DMS79 treated with DMSO at 0.1 percent for 48 hours (cell line): ENCODE data around the gene LRP2.
"Not testable (repeated sequence)": the region's sequence is repeated elsewhere in the genome, so short reads cannot be mapped to it uniquely, and the experiment has no call there.

ENCODE experiments used
- DNase-seq: peaks from one replicate; lab custom pipeline; 2025; lab: John Stamatoyannopoulos, UW

The LRP2 gene

DNA sequence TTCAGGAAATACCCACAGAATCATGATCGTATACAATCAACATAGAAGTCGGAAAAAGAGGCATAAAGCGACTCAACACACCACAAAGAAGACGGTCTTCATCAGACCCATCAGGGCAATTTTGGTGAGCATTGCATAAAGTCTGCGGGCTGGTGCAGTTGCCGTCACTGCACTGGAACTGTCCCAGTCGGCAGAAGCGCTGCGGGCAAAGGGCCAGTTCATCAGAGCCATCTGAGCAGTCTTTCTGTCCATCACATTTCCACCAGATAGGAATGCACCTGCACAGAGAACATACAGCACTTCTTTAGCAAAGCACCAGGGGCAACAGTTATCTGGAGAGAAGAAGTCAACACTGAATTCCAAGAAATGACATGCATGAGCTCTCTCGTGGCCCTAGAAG lies 187.2 kb downstream of the LRP2 start:
- no peak for DNase-seq

DNA sequence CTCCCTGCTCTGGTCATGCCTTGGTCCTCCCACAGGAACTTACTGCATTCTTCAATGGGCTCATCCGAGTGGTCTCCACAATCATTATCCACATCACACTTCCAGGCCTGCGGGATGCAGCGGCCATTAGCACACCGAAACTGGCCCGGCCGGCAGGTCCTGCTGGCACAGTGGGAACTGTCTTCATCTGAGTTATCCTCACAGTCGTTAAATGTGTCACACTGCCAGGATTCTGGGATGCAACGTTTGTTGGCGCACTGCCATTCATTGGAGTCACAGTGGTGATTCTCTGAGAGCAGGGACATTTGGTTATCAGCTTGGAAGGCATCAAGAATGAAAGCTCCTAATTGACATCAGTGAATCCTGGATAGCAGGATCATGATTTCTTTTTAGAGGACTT lies 188.5 kb downstream of the LRP2 start:
- peak; percentile 12 for DNase-seq

DNA sequence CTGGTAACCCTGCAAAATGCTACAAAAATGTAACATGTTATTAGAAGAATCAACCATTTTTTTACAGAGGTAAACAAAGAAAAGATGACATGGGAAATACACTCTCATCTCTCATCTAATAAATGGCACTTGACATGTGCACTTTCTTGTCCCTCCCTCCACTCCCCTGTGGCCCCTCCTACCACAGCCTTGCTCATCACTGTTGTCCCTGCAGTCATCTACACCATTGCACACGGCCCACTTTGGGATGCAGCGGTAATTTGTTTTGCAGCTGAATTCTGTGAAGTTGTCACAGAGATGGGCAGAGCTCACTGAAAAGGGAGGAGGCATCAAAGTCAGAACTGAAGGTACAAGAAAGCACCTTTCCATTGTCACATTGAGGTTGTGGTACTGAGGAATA lies 189.4 kb downstream of the LRP2 start:
- no peak for DNase-seq

DNA sequence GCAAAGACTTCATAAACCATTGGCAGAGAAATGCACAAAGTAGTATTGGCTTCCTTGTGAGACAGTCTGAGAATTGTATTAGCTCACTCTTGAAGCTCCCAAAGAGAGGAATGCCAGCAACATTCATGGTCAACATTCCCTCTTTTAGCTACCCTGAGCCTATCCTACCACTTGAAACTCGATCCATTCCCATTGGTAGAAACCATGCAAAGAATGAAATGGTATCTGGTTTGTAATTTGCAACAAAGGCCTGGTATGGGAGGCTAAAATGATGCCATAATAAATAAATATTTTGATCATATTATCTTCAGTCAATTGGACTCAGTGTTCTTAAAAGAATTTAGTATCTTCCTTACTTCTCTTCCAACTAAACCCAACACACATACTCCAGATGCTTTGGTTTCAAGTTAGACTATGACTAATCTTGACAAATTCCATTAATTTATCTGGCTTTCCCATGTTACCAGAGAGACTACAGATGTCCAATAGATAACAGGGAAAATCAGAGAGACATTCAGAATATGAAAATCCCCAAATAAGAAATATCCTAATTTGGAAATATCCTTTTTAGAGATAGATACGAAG lies 190.1 kb downstream of the LRP2 start:
- DNase-seq = no peak

DNA sequence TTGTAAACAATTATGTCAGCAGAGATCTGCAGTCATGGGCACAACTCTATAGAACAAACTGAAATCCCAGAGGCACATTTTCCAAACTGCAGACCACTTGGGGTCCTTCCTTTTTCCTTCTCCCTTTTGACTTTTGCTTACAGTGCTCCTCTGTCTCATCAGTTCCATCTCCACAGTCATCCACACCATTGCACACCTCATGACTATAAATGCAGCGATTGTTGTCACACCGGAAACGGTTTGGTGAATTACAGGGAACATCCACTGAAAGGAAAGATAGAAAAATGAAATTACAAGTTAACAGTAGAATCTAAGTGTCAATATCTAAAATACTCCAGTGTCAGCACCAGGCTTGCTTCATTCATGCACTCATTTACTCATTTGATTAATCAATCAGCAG lies 196.5 kb downstream of the LRP2 start:
- no peak for DNase-seq

DNA sequence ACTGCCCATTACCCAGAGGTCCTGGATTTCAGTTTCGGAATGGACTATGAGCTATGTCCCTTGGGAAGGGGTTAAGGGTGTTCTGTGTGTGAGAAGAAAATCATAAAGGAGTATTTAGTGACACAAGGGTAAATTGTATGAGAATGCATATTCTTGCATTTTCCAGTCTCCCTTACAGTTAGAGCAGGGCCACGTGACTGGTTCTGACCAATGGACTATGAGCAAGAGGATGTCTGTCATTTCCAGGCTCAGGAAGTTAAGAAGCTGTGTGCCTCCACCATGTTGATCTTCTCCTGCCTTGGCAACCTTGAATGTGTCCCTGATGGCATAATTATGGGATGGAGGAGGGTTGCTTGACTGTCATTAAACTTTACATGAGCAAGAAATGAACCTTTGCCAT lies 198.0 kb downstream of the LRP2 start:
- no peak for DNase-seq

DNA sequence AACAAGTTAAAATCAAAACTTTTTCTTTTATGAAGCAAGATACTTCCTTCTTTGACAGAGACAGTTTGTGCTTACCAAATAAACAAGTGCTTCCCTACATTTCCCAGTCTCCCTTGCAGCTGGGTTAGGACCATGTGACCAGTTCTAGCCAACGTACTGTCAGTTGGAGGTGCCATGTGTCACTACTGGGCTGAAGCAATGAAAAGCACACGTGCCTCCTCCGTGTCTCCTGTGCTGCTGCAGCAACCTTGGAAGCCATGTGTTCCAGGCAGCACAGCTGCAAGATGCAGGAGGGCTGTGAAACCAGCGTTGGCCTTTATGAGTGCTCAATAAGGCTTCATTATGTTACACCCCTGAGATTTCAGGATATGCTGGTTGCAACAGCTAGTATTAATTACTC lies 199.7 kb downstream of the LRP2 start:
- DNase-seq = no peak

DNA sequence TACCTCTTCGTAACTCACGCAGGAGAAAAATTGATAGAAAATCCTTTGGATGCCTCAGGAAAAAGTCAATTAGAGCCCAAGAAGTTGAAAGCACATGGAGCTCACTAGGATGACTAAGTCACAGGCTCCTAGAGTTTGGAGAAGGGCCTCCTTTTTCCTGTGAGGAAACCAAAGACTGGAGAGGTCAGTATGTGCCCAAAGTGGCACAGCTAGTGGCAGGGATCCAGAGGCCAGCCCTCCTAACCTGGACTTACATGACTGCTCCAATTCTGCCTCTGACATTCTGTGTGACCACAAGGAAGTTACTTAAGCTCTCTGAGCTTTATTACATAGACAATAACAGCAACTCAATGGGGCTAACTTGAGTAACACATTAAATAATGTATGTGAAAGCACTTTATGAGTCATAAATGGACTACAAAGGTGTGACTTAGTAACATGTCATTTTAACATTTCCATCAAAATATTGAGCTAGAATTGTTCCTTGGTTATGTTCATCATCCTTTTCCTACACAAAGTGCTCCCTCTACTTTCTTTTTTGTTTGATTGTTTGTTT lies 201.3 kb downstream of the LRP2 start:
- DNase-seq = no peak

DNA sequence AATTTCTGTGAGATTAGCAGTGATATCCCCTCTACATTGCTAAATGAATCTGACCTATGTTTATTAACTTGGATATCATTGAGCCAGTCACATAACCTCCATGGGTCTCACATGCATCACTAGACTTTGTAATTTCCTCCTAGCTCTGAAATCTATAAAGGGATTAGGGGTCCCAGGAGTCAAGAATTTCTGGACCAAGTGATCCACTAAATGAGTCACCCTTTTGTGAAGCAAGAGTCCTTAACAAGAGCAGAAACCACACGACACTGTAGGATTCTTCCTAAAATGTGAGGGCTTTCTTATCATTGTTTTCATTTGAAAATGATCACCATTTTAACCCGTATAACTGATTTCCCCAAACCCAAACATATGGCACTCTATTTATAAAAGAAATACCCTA lies 202.6 kb downstream of the LRP2 start:
- no peak for DNase-seq

DNA sequence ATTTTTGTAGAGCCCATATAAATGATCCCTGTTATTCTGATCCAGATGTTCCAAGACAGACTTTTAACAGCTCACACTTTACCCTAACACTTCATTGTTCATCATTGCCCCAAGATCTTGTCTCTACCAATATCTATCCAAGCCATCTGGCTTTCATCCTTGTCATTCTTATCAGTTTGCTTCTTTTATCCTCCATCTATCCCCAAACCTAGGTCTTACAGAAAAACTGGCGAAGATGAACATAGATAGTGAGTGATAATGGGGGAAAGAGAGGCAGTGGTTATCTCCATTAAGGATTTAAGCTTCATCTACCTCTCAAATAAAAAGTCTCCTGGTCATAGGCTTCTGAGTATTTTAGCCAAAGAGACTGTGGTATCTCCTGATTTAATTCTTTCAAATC lies 203.5 kb downstream of the LRP2 start:
- DNase-seq = no peak

DNA sequence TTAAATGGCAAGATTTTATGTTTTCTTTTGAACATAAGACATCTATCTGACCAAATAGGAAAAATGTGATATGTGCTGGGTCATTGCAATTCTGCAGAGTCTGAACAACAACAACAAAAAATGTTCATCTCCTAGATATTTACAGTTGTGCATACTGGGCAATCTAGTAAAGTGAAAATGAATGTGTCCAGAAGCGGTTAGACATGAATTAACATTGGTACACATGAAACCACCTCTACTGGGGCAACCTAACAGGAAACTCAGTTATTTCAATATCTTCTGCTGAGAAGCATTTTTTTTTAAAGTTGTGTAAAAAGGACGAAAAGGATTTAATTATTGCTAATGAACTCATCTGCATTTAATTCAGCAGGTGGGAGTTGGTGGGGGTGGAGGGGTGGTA lies 216.1 kb downstream of the LRP2 start:
- no peak for DNase-seq

DNA sequence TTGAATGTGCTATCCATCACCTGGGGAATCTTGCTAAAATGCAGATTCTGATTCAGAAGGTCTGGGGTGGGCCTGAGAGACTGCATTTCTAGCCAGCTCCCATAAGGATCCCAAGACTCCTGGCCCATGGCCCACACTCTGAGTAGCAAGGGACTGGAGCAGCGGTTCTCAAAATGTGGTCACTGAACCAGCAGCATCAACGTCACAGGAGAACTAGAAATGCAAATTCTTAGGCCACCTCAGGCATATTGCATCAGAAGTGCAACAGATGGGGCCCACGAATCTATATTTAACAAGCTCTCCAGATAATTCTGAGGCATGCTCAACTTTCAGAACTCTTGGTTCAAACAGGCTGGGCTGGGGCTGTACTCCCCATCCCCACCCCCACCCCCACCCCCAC lies 218.3 kb downstream of the LRP2 start:
- no peak for DNase-seq

DNA sequence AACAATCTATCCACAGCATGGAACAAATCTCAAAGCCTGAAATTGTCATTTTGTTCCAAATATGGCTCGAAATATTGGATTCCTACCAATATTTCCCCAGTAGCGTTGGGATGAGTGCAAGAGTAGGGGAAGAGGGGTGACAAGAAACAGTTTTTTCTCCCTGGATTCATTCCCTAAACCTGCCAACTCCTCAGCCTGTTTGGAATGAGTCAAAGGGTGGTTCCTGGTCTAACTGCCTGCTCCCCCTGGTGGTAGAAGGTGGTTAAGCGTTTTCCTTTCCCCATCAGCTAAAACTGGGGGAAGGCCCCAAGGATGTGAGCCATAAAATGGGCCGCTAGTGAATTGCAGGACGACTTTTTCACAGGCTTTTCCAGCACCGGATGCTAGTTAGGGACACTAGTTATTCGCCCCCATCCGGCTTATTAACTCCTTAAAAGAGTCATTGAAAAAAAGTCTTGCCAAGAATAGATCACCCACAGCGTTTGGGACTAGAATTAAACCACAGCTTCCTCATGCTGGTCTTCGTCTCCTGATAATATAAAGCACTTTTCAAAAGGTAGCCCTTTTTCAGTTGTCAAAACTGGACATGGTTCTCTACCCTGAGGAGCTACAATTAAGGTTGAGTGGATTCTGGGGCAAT lies 220.5 kb downstream of the LRP2 start:
- DNase-seq = peak; percentile 7

DNA sequence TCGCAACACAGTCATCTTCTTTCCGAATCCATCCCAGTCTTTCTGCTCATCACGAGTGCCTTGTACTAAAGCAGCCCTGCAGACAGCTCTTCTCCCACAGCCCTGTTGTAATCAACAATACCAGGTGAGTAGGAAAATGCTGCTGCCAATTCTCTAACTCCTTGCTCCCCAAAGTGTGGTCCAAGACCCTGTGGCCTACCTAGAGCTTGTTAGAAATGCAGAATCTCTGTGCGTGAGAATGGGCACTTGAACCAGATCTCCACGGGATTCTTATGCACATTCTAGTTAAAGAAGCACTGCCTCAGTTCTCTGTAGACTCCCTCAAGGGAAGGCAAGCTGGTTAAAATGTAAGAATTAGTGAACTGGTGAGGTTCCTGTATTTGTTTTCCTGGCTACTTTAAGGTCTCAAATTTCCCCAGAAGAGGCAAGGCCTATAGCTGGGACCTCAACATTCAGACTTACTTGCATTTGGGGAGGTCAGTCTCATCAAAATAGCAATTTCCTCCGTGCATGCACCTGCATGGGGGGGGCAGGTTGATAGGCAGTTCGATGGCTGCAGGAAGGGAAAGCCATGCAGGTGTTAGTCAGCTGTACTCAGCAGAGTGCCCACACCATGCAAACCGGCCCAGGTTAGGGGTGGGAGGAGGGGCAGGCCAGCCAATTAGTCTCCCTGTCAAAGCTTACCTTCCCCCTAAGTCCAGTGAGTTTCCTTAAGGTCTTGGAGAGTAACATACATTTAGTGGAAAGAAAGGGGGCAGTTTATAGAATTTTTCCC lies 222.2 kb downstream of the LRP2 start:
- DNase-seq = no peak

DNA sequence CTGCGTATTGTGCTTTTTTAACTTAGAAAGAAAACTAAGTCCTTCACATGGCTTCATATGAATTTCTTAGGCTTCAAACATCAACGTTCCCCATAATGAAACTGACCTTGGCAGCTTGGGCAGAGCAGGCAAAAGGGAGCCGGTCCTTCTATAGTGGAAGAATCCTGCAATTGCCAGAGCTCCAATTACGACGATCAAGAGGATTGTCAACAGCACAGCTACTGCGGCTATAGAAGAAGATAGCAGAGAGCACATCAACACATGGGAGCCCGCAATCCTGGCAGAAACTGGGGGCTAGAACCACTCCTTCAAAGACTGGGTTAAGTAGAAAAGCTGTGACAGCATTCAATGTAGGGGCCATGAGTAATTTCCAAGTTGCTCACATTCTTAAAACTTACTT lies 223.2 kb downstream of the LRP2 start:
- DNase-seq = no peak

DNA sequence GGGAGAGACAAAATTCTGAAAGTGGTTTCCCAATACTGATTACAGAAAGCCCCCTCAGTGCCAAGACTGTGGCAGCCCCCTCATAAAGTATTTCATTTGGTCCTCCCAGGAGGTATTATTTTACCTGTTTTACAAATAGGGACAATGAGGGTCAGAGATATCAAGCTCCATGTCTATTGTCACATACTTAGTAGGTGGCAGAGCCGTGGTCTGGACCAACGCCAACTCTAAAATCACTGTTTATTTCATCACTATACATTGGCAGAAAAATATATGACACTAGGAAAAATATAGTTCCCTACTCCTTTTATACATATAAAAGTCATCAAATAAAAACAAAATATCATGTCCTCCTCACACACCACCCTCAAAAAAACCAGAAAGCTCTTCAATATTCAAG lies 224.4 kb downstream of the LRP2 start:
- DNase-seq = no peak

DNA sequence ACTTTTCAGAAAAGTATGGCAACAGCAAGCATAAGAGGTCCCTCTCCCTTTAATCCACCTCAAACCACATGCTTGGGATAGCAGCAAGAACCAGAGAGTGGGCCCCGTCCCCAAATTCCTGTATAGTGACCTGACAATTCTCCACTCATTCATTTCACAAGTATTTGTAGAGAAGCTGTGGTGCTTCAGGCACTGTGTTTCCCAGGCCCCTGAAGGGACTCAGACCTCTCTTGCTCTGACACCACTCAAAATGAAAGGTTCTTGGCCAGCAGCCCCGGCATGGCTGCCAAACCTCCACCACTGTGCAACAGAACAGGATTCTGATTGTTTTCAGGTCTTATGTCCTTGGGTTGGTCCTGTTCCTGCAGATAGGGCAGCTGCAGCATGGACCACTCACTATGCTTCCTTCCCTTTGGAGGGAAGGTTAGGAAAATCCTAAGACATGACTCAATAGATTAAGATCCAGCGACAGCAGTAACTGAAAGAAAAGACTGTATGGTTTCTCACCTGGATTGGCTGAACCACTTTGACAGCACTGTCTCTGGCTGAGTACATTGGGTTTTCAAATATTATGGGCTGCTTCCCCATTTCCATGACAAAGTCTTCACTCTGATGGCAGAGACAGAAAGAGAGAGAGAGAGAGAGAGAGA lies 225.3 kb downstream of the LRP2 start:
- DNase-seq = no peak

DNA sequence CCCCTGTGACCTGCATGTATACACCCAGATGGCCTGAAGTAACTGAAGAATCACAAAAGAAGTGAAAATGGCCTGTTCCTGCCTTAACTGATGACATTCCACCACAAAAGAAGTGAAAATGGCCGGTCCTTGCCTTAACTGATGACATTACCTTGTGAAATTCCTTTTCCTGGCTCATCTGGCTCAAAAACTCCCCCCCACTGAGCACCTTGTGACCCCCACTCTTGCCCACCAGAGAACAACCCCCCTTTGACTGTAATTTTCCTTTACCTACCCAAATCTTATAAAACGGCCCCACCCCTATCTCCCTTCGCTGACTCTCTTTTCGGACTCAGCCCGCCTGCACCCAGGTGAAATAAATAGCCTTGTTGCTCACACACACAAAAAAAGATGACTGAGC lies 225.9 kb downstream of the LRP2 start:
- DNase-seq = not testable (repeated sequence)

DNA sequence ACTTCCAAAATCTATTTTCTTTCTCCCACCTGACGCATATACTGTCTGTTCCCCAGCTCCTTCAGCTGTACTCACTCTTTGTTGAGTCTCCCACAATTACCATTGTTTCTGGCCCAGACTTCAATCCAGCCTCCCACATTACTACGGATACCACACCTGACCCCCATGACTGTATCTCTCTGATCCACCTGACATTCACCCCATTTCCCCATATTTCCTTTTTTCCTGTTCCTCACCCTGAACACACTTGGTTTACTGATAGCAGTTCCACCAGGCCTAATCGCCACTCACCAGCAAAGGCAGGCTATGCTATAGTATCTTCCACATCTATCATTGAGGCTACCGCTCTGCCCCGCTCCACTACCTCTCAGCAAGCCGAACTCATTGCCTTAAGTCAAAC lies 228.1 kb downstream of the LRP2 start:
- not testable (repeated sequence) for DNase-seq

DNA sequence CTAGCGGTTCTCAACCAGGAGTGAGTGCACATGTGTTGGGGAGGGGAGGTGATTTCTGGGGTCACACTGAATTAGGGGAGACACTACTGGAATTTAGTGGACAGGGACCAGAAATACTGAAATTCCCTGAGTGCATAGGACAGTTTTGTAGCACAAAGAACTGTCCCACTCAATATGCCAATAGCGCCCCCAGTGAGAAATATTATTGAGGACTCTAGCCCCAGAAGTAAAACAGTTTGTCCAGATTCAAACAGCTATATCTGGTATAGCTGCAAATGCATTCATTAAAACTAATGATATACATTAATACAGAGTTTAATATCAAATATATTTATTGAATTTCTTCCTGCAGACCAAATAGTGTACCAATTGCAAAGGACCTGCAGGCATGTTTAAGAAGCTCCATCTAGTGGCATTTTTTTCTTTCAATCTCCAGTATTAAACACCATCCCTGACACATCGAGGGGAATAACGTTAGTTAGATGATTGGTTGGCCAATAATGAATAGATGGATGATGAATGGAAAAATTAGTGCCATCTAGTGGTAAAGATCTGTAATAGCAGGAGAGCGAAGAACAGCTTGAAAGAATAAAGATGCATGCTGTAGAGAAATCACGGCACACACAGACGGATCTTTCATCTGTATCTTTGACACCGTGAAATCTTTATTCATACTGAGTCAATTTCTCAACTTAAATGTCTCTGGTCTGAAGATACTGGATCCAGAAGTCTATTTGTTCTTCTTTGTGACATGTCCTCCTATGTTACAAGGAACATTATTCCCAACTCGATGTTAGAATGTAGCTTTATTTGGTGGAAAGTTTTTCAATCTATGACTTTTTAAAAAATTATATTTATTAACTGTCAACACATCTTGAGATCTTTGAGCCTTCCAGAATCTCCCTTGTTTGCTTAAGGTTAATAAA lies 230.5 kb downstream of the LRP2 start:
- DNase-seq = peak; percentile 38

DNA sequence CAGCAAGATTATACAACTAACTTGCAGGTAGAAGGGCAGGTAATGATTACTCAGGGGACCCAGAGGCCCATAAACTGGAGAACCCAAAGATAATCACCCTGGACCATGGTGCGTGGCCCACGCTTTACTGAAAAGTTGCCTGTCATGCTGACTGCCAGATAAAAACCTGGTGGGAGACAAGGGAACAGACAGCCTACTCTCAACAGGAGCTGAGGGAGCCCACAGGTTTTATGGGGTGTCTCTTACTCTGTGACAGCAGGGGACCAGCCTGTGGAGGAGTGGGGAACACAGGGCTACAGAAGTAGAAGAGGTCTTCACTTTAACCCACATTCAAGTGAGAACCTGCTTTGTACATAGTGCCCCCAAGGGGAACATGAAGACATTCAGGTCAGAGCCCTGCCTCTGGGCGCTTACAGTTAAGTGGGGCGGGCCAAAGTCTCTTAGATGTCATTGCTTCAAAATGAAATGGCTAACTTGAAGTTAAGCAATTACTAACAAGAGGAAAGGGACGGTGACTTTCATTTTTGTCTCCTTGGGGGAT lies 232.6 kb downstream of the LRP2 start:
- DNase-seq = no peak
